Brain microvascular endothelial cell (primary cell): ENCODE data around the gene BARX1.

Experiments
- DNase-seq: peaks from one replicate; pipeline ENCODE4 v3.0.0-alpha.2; 2020
- H3K27ac ChIP-seq: fragments of 250-450 bp; sonication (Bioruptor Pico); 2 replicates; pipeline ENCODE4 v1.5.1; 2020; ENCODE audit warnings: mild to moderate bottlenecking, moderate library complexity
- H3K27me3 ChIP-seq: fragments of 250-450 bp; sonication (Bioruptor Pico); replicated peaks from 2 replicates; pipeline ENCODE4 v1.5.1; 2020; ENCODE audit warnings: mild to moderate bottlenecking
- H3K36me3 ChIP-seq: fragments of 250-450 bp; sonication (Bioruptor Pico); replicated peaks from 2 replicates; pipeline ENCODE4 v1.5.1; 2020; ENCODE audit warnings: mild to moderate bottlenecking
- H3K4me3 ChIP-seq: 2 replicates; pipeline ENCODE4 v1.5.1; 2011; ENCODE audit warnings: low read depth, mild to moderate bottlenecking, control low read depth, low read length, moderate library complexity
- CTCF ChIP-seq: IDR thresholded peaks from 2 replicates; pipeline ENCODE4 v1.5.1; 2011; ENCODE audit warnings: low read depth, mild to moderate bottlenecking, moderate library complexity, low read length, control low read depth, inconsistent platforms; ENCODE audit errors: missing control alignments
- in situ Hi-C: cut with HindIII; loops from 2 replicates; pipeline ENCODE4 v1.10.0; 2017; ENCODE audit warnings: low sequenced_read_pairs, low pct_ligation_motif_present

Gene BARX1

GRCh38 chr9:93954434-93955061 is 607 bp downstream of the BARX1 start:
- DNase-seq: no peak
- in situ Hi-C loops: no loop called here
- no peaks in the 10 kb centered on the region for H3K36me3 ChIP-seq
- no peak for TF ChIP-seq CTCF
- no peak overlapping the region for H3K27ac ChIP-seq
- H3K4me3 ChIP-seq: no peak overlapping the region
- peaks cover 91% of the 10 kb centered on the region for H3K27me3 ChIP-seq

- in situ Hi-C loops: no loop called here
- TF ChIP-seq CTCF: no peak
- H3K36me3 ChIP-seq: no peaks in the 10 kb centered on the region
- DNase-seq: no peak
- H3K4me3 ChIP-seq: no peak overlapping the region
- H3K27ac ChIP-seq: no peak overlapping the region
- H3K27me3 ChIP-seq: peaks cover 91% of the 10 kb centered on the region
These were observed 1.4 kb downstream of the BARX1 start for GRCh38 chr9:93953496-93954433.

GRCh38 chr9:93952784-93953495 is 2.2 kb downstream of the BARX1 start:
- in situ Hi-C loops: no loop called here
- DNase-seq: no peak
- Histone ChIP-seq H3K4me3 (no peak overlapping the region), H3K27ac (no peak overlapping the region), H3K27me3 (peaks cover 91% of the 10 kb centered on the region), H3K36me3 (no peaks in the 10 kb centered on the region)
- no peak for TF ChIP-seq CTCF

GRCh38 chr9:93952119-93952783 is 2.9 kb downstream of the BARX1 start:
- in situ Hi-C loops: no loop called here
- H3K27me3 ChIP-seq: peaks cover 90% of the 10 kb centered on the region
- DNase-seq: no peak
- no peak for TF ChIP-seq CTCF
- H3K36me3 ChIP-seq: no peaks in the 10 kb centered on the region
- H3K27ac ChIP-seq: no peak overlapping the region
- H3K4me3 ChIP-seq: no peak overlapping the region

- Histone ChIP-seq H3K4me3 (no peak overlapping the region), H3K36me3 (no peaks in the 10 kb centered on the region), H3K27me3 (peaks cover 91% of the 10 kb centered on the region), H3K27ac (no peak overlapping the region)
- no peak for DNase-seq
- in situ Hi-C loops: no loop called here
- TF ChIP-seq CTCF: no peak
These were observed 3.5 kb downstream of the BARX1 start for GRCh38 chr9:93951655-93952118.
